GM12878 (cell line): ENCODE data around the gene ANAPC15. TPM values are rescaled to one million over a fixed set of nuclear protein-coding genes. Genes with fewer than 3 reads are reported as not detected.

ENCODE experiments used
- BMI1 ChIP-seq: fragments of 450-650 bp; IDR thresholded peaks from 2 replicates; pipeline ENCODE4 v1.6.1; 2016; ENCODE audit warnings: mild to moderate bottlenecking, moderate library complexity, borderline replicate concordance
- CEBPB ChIP-seq, 2 experiments: fragments of 150-350 bp in 1 of 2; IDR thresholded peaks; 2 replicates each; pipeline ENCODE4 v1.6.1; 2012 to 2014; ENCODE audit warnings: low read depth in 2 of 2, low read length in 2 of 2, borderline replicate concordance in 1 of 2, inconsistent platforms in 1 of 2
- EED ChIP-seq: sonication (generic); IDR thresholded peaks from 2 replicates; pipeline ENCODE4 v1.6.1; 2016; ENCODE audit warnings: antibody characterized with exemption, low read depth
- EP300 ChIP-seq, 2 experiments: fragments of 150-350 bp in 1 of 2; IDR thresholded peaks; 2 replicates each; pipeline ENCODE4 v1.6.1; 2011 to 2012; ENCODE audit warnings: low read depth in 2 of 2, low read length in 2 of 2, borderline replicate concordance in 1 of 2, improper control_type of control experiment in 1 of 2, inconsistent platforms in 1 of 2; ENCODE audit not compliant: control insufficient read depth in 1 of 2
- FOXK2 ChIP-seq: fragments of 450-650 bp; IDR thresholded peaks from 2 replicates; pipeline ENCODE4 v1.6.1; 2017; ENCODE audit warnings: mild to moderate bottlenecking, moderate library complexity
- HDAC2 ChIP-seq: fragments of 200-600 bp; sonication (generic); IDR thresholded peaks from 2 replicates; pipeline ENCODE4 v1.6.1; 2017
- JUND ChIP-seq: IDR thresholded peaks from 2 replicates; pipeline ENCODE4 v1.6.1; 2012; ENCODE audit warnings: low read depth, mild to moderate bottlenecking, low read length, improper control_type of control experiment, moderate library complexity
- LARP7 ChIP-seq: fragments of 450-650 bp; IDR thresholded peaks from 2 replicates; pipeline ENCODE4 v1.6.1; 2017; ENCODE audit warnings: mild to moderate bottlenecking
- MYC ChIP-seq: IDR thresholded peaks from 2 replicates; pipeline ENCODE4 v1.6.1; 2011; ENCODE audit warnings: mild to moderate bottlenecking, low read length, moderate library complexity, inconsistent platforms; ENCODE audit not compliant: insufficient read depth, insufficient replicate concordance, insufficient read length, severe bottlenecking
- NR2C2 ChIP-seq: IDR thresholded peaks from 2 replicates; pipeline ENCODE4 v1.6.1; 2011; ENCODE audit warnings: borderline replicate concordance, low read depth; ENCODE audit not compliant: control insufficient read depth, insufficient read length
- NR2F1 ChIP-seq: fragments of 450-650 bp; conservative IDR thresholded peaks from 2 replicates; pipeline ENCODE4 v1.6.1; 2017; ENCODE audit warnings: mild to moderate bottlenecking
- NRF1 ChIP-seq: conservative IDR thresholded peaks from 2 replicates; pipeline ENCODE4 v1.6.1; 2011; ENCODE audit warnings: mild to moderate bottlenecking, low read depth, low read length, improper control_type of control experiment
- PKNOX1 ChIP-seq: fragments of 450-650 bp; IDR thresholded peaks from 2 replicates; pipeline ENCODE4 v1.6.1; 2016; ENCODE audit warnings: mild to moderate bottlenecking
- POLR2A ChIP-seq: IDR thresholded peaks from 2 replicates; pipeline ENCODE4 v1.6.1; 2011; ENCODE audit warnings: low read depth, mild to moderate bottlenecking, low read length
- POLR2AphosphoS5 ChIP-seq: IDR thresholded peaks from 2 replicates; pipeline ENCODE4 v1.6.1; 2011; ENCODE audit warnings: mild to moderate bottlenecking, low read length, inconsistent platforms
- RUNX3 ChIP-seq: IDR thresholded peaks from 2 replicates; pipeline ENCODE4 v1.6.1; 2012; ENCODE audit warnings: low read length, inconsistent platforms
- SMC3 ChIP-seq: IDR thresholded peaks from 2 replicates; pipeline ENCODE4 v1.6.1; 2011; ENCODE audit warnings: low read length, improper control_type of control experiment, borderline replicate concordance
- SPI1 ChIP-seq: IDR thresholded peaks from 2 replicates; pipeline ENCODE4 v1.6.1; 2011; ENCODE audit warnings: low read depth, mild to moderate bottlenecking, low read length, moderate library complexity, borderline replicate concordance; ENCODE audit not compliant: insufficient read depth
- SUZ12 ChIP-seq: fragments of 200-600 bp; sonication (generic); IDR thresholded peaks from one replicate; pipeline ENCODE4 v1.6.1; 2018; ENCODE audit warnings: antibody characterized with exemption, mild to moderate bottlenecking; ENCODE audit not compliant: unreplicated experiment
- TAF1 ChIP-seq: IDR thresholded peaks from 2 replicates; pipeline ENCODE4 v1.6.1; 2011; ENCODE audit warnings: mild to moderate bottlenecking, low read depth, low read length, borderline replicate concordance
- ZNF207 ChIP-seq: fragments of 450-650 bp; IDR thresholded peaks from 2 replicates; pipeline ENCODE4 v1.6.1; 2014; ENCODE audit warnings: antibody characterized with exemption, mild to moderate bottlenecking, borderline replicate concordance
- polyA plus RNA-seq, 11 experiments: library from polyadenylated mRNA; depleted of rRNA in 4 of 11; unstranded in 6 of 11; stranded (reverse) in 5 of 11; fragments of >200 nt; fragmentation: Nextera tagmentation in 4 of 11; fragmentation: Illumina TruSeq in 1 of 11; extraction: Ambion mirVana in 4 of 11; extraction: Trizol in 1 of 11; gene quantifications; 1 replicate in 1 of 11; 2 replicates in 10 of 11; pipeline versions ENCODE4 v1.2.1 to v1.2.3, GENCODE V29; 2011 to 2016; ENCODE audit warnings: inconsistent platforms in 2 of 11, missing spikeins in 2 of 11, low read depth in 1 of 11
- total RNA-seq, 4 experiments: library from RNA; depleted of rRNA in 3 of 4; stranded (reverse); fragments of >200 nt in 3 of 4; fragmentation: Illumina TruSeq in 1 of 4; extraction: Trizol in 1 of 4; gene quantifications; 2 replicates each; pipeline versions ENCODE4 v1.2.1 to v1.2.3, GENCODE V29; 2013 to 2021
- TF ChIP-seq, protein P1 (sequence below): fragments of 150-350 bp; IDR thresholded peaks from 2 replicates; pipeline ENCODE4 v1.6.1; 2016; ENCODE audit warnings: low read depth, low read length
- TF ChIP-seq, protein P2 (sequence below): IDR thresholded peaks from 2 replicates; pipeline ENCODE4 v1.6.1; 2012; ENCODE audit warnings: low read depth, low read length, improper control_type of control experiment
- TF ChIP-seq, protein P3 (sequence below): fragments of 450-650 bp; conservative IDR thresholded peaks from 2 replicates; pipeline ENCODE4 v1.6.1; 2017; ENCODE audit warnings: mild to moderate bottlenecking, moderate library complexity

ANAPC15 gene
- total and polyA plus RNA-seq, 10 of the 15 experiments (the other 5 are each of a cell fraction or from before 2014, with no cell fraction given) = 83.4 to 372 (median 103) TPM

DNA sequence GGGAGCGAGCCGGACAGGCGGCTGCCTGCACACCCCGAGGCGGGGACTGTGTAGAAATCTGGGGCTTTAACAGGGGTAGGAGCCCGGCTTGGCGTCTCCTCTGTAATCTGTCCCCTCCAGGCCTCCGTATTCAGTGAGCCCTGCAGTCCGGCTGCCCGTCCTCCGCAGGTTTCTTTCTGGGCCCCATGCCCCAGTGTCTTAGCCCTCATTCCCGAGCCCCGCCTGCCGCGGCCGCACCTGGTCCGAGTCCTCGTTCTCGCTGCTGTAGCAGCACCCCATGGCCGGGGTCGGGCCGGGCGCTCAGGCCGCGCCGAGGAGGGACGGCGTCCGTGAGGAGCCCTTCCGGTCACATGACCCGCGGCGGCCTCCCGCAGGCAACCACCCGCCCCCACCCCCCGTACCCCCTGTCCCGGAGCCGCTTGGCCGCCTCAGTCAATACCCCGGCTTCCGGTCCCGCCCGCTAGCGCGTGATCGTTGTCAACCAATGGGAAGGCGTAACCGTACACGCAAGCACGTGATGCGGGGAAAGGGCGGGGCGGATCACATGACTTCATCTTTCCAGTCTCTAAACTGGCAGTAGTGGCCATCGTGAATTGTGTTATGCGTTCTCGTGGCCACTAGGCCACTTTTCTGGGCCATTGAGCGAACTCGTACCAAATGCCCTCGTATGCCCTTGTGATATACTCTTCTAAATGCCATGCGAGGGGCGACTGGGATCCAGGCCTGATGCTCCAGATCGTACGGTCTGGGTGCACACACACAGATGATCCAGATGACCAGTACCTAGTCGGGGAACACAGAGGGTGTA, 9.3 kb downstream of the ANAPC15 start, which contains the start of gene LAMTOR1 (continued):
- TF ChIP-seq MYC (no peak), HDAC2 (no peak), TAF1 (peak; percentile 66; the same call in 1 of the 2 replicates), EED (no peak), NR2C2 (no peak), CEBPB (IDR thresholded peaks at IDR 0.05; ENCODE audit: borderline replicate concordance in 1 of 2, low read depth in 2 of 2, low read length in 2 of 2) (no peak), NR2F1 (peak; percentile 54), NRF1 (no peak), ZNF207 (0 out of 2 replicates have a peak, but pooled peaks have one; percentile 85), BMI1 (no peak), LARP7 (peak; percentile 59; the same call in 1 of the 2 replicates), POLR2A (peak; percentile 94), SPI1 (no peak), FOXK2 (no peak), POLR2AphosphoS5 (peak; percentile 85), PKNOX1 (peak; percentile 54), SUZ12 (no peak), JUND (no peak), RUNX3 (peak; percentile 53; the same call in 1 of the 2 replicates), SMC3 (no peak), EP300 (IDR thresholded peaks at IDR 0.05; ENCODE audit: borderline replicate concordance in 1 of 2, control insufficient read depth in 1 of 2, low read depth in 2 of 2, low read length in 2 of 2) (peak in 1 of 2 experiments; percentile 17; a peak in 1 of 4 replicates)
- TF ChIP-seq, protein P1, sequence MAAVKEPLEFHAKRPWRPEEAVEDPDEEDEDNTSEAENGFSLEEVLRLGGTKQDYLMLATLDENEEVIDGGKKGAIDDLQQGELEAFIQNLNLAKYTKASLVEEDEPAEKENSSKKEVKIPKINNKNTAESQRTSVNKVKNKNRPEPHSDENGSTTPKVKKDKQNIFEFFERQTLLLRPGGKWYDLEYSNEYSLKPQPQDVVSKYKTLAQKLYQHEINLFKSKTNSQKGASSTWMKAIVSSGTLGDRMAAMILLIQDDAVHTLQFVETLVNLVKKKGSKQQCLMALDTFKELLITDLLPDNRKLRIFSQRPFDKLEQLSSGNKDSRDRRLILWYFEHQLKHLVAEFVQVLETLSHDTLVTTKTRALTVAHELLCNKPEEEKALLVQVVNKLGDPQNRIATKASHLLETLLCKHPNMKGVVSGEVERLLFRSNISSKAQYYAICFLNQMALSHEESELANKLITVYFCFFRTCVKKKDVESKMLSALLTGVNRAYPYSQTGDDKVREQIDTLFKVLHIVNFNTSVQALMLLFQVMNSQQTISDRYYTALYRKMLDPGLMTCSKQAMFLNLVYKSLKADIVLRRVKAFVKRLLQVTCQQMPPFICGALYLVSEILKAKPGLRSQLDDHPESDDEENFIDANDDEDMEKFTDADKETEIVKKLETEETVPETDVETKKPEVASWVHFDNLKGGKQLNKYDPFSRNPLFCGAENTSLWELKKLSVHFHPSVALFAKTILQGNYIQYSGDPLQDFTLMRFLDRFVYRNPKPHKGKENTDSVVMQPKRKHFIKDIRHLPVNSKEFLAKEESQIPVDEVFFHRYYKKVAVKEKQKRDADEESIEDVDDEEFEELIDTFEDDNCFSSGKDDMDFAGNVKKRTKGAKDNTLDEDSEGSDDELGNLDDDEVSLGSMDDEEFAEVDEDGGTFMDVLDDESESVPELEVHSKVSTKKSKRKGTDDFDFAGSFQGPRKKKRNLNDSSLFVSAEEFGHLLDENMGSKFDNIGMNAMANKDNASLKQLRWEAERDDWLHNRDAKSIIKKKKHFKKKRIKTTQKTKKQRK = no peak
- TF ChIP-seq, protein P2, sequence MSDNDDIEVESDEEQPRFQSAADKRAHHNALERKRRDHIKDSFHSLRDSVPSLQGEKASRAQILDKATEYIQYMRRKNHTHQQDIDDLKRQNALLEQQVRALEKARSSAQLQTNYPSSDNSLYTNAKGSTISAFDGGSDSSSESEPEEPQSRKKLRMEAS = peak; percentile 71
- TF ChIP-seq, protein P3, sequence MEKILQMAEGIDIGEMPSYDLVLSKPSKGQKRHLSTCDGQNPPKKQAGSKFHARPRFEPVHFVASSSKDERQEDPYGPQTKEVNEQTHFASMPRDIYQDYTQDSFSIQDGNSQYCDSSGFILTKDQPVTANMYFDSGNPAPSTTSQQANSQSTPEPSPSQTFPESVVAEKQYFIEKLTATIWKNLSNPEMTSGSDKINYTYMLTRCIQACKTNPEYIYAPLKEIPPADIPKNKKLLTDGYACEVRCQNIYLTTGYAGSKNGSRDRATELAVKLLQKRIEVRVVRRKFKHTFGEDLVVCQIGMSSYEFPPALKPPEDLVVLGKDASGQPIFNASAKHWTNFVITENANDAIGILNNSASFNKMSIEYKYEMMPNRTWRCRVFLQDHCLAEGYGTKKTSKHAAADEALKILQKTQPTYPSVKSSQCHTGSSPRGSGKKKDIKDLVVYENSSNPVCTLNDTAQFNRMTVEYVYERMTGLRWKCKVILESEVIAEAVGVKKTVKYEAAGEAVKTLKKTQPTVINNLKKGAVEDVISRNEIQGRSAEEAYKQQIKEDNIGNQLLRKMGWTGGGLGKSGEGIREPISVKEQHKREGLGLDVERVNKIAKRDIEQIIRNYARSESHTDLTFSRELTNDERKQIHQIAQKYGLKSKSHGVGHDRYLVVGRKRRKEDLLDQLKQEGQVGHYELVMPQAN = peak; percentile 80
